Smooth muscle cell of the brain vasculature (primary cell): Measurements from ENCODE around the gene EMID1.
A peak's percentile ranks its signal among the peaks of the same experiment; 100 is the strongest.

Source experiments
- DNase-seq: peaks from one replicate; pipeline ENCODE4 v3.0.0-alpha.2; 2012; ENCODE audit warnings: low read depth, low spot score

EMID1 gene

GRCh38 chr22:29291215-29291614 is 85.5 kb downstream of the EMID1 start:
- DNase-seq: no peak

- DNase-seq: no peak
Measured at GRCh38 chr22:29292379-29292778, 86.7 kb downstream of the EMID1 start.

- DNase-seq: no peak
Measured at GRCh38 chr22:29298641-29299040, 92.9 kb downstream of the EMID1 start.

DNA sequence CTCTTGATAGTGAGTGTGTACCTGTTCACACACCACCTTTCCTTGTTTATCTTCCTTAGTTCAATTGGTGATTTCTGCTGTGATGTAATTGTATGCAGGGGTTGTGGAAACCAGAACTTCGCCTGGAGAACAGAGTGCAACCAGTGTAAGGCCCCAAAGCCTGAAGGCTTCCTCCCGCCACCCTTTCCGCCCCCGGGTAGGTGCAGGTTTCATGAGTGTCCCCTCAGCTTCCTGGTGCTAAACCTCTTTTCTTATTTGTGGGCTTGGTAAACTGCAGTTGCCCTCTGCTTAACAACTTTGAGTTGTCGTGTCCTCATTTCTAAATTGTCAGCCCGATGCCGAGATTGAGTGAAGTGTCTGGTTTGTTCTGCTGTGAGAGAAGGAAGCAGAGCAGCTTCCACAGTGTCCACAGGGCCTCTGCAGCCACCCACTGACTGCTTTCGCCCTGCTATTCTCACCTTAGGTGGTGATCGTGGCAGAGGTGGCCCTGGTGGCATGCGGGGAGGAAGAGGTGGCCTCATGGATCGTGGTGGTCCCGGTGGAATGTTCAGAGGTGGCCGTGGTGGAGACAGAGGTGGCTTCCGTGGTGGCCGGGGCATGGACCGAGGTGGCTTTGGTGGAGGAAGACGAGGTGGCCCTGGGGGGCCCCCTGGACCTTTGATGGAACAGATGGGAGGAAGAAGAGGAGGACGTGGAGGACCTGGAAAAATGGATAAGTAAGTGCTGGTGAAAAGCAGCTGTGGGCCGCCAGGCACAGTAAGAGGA is 93.6 kb downstream of the EMID1 start:
- DNase-seq: no peak

GRCh38 chr22:29300467-29300806 is 94.7 kb downstream of the EMID1 start:
- no peak for DNase-seq

DNA sequence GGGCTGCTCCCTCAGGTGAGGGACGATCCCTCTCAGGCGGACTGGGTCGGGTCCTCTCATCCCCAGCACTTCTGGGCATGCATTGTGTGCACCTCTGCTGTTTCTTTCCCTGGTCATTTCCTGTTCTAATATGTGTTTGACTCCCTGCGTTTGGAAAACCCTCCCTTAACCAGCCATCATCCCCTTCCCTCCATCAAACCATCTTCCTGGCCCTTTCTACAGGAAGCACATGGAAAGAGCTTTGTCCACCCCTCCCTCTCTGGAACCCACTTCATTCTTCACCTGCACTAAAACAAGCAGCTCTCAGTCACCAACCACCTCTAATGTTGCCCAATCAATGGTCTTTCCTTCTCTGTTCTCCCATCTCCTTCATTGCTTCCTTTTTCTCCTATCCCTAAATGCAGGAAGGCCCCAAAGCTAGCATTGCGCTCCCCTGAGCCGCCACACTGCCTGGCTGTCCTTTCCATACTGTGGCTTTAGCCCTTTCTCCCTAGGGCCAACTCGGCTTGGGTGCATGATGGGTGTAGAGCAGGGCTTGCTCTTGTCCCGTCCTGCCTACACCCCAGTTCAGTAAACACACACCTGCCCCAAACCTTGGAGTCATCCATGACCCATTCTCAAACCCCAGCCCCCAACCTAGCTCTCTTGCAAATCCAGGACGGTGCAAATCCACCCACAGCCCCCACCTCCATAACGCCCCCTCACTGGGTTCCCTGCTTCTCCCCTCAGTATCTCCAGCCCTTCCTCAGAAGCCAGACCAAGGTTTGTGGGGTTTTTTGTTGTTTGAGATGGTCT is 95.3 kb downstream of the EMID1 start:
- no peak for DNase-seq

DNA sequence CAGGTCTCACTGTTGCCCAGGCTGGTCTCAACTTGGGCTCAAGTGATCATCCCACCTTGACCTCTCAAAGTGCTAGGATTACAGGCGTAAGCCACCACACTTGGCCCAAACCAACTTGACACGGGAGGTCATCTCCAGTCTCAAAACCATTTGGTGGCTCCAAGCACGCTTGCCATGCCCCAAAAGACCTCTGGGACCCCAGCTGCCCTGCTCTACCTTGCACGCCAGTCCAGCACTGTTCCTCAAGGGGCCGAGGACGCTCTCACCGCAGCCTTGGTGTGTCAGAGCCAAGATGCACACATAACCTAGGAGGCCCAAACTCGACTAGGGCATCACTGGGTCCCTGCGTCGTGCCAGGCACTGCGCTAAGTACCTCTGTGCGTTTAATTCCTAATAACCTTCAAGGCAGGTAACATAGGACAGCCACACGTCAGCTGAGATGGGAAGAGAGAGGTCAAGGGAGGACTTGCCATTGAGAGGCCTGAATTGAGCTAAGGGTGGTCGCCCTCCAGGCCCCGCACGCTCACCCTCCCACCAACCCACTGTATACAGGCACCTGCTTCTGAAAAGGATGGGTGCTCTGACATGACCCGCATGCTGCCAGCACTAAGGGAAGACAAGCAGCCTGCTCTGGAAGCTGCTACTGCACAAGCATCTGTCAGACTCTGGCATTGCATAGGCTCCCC is 96.2 kb downstream of the EMID1 start:
- DNase-seq: no peak

- no peak for DNase-seq
Measured at GRCh38 chr22:29302402-29302680, 96.6 kb downstream of the EMID1 start.

DNA sequence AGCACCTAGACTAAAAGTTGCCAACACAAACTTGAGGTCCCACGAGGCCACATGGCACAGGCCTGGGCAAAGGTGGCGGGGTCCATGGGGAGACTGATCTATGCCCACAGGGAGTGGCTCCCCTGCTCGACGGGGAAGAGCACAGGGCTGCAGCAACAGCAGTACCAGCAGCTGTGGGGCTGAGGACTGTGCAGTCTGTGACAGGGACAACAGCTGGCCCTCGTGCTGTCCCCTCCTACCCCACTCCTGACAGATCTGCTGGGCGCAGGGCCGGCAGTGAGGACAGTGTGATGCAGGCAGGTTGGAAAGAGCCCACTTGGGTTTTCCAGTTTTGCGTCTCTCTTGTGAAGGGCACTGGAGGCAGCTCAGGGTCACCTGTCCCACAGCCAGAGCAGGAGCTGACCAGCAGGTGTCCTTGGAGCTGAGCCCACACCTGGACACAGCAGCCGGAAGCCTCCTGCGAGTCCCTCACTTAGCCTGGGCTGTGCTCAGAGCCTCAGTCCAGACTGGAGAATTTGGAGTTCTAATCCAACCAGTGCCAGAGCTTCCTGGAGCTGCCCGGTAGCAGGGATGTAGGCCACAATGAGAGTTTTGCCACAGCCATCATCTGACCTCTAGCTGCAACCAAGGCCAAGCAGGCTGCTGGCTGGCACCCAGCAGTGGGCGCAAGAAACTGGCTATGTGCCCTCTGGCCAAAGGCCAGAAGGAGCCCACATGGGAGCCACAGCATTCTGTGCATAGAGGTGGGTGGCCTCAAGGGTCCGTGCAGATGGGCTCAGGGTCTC is 97.2 kb downstream of the EMID1 start:
- DNase-seq: no peak

GRCh38 chr22:29305836-29306174 is 100.1 kb downstream of the EMID1 start:
- DNase-seq: no peak

- DNase-seq: peak; percentile 67
Measured at GRCh38 chr22:29306175-29306834, 100.6 kb downstream of the EMID1 start, which contains the start of gene GAS2L1. TSS of gene GAS2L1 (plus strand) at chr22:29306650. CDS start at chr22:29308106, 1,456 bp downstream.

GRCh38 chr22:29306835-29307595 is 101.3 kb downstream of the EMID1 start:
- DNase-seq: no peak

- DNase-seq: no peak
Measured at GRCh38 chr22:29307596-29308147, 102.0 kb downstream of the EMID1 start.

DNA sequence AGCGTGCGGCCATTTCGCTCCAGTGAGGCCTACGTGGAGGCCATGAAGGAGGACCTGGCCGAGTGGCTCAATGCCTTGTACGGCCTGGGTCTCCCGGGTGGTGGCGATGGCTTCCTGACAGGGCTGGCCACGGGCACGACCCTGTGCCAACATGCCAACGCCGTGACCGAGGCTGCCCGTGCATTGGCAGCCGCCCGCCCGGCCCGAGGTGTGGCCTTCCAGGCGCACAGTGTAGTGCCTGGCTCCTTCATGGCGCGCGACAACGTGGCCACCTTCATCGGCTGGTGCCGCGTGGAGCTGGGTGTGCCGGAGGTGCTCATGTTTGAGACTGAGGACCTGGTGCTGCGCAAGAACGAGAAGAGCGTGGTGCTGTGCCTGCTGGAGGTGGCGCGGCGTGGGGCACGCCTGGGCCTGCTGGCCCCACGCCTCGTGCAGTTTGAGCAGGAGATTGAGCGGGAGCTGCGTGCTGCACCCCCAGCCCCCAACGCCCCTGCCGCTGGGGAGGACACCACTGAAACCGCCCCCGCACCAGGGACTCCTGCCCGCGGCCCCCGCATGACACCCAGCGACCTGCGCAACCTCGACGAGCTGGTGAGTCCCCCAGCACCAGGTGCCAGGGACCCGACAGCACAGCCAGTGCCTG is 102.6 kb downstream of the EMID1 start:
- DNase-seq: no peak

DNA sequence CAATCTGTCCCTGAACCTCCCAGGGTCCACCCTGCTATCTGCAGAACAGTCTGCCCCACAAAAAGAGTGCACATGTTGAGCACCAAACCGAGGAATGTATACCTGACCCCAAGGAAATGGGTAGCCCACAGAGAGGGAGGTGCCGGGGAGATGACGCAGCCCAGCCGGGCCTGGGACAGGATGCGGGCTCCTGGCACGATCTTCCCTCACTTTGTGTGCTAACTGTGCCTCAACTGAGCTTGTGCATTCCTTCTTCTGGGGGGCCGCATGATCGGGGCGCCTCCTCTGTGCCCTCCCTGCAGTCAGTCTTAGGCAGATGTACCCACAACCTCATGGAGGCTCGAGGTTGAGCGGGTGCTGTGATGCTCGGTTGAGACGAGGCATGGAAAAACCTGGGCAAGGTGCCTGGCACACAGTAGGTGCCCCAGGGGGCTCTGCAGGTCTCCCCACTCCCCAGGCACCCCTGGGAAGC is 103.1 kb downstream of the EMID1 start:
- no peak for DNase-seq
